ENCODE results near the gene PDGFA.

The PDGFA gene

DNA sequence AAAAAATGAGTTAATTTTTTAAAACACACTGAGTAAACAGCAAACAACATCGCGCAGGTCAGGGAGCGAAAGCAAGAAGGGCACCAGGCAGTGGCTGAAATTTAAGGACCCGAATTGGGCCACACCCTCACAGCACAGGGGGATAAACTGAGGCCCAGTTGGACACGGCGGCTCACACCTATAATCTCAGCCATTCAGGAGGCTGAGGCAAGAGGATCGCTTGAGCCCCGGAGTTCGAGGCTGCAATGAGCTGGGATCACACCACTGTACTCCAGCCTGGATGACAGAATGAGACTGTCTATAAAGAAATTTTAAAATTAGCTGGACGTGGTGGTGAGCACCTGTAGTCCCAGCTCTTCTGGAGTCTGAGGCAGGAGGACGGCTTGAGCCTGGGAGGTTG is 69.6 kb downstream of the PDGFA start:
- no peaks in the 10 kb centered on the region for H3K9me3 ChIP-seq (ENCODE audit: control insufficient read depth, insufficient read depth, low read length)
- no peaks in the 10 kb centered on the region for H3K36me3 ChIP-seq (ENCODE audit: insufficient read depth, low read length)
- H3K4me1 ChIP-seq (ENCODE audit: insufficient read depth, low read length): peaks cover 7% of the 10 kb centered on the region; the same call in 1 of the 2 replicates
- H3K9ac ChIP-seq (ENCODE audit: low read depth, low read length): no peak overlapping the region

DNA sequence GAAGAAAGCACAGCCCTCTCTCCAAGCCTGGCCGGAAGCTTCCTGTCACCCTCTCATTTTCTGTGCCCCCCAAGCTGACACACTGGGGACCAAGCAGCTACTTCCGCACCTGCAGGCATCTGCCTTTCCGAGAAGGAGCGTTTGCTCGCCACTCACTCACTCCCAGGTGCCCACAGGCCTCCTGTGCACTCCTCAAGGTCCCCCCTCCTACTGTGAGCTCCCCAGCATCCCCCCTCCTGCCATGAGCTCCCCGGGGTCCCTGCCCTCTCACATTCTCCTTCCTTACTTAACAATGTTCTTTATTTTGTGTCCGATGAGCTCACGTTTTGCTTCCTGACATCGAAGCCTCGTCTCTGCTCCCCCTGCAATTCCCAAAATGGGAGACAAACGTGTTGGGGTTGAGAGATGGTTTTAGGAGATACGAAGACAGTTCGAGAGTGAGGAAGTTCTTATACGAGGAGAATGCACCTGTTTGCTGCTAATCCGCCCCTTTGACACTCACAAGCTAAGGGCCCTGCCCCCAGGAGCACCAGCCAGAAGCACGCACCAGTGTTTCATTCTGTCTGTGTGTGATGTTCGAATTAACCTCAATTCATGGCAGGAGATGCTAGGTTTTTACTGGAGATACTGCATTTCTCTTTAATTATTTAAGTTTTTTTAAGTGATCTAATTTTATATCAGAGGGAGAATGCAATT is 70.2 kb downstream of the PDGFA start:
- H3K4me1 ChIP-seq (ENCODE audit: insufficient read depth, low read length): peaks cover 7% of the 10 kb centered on the region; the same call in 1 of the 2 replicates

DNA sequence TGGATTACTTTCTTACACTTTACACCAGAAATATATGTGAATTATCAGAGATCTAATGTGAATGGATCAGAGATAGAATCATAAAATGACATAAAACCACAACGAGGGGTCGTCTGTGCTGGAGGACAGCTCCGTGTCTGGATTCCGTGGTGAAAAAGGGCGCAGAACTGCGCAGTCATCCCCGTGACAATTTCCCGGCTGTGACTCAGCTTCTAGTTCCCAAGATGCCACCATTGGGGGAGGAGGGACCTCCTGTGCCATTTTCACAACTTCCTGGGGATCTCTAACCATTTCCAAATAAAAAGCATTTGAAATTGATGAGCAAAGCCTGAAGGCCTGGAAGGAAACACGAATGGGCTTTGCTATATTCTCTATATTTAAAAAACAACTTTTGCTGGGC is 72.1 kb downstream of the PDGFA start:
- no peaks in the 10 kb centered on the region for H3K9me3 ChIP-seq (ENCODE audit: control insufficient read depth, insufficient read depth, low read length)
- no peaks in the 10 kb centered on the region for H3K36me3 ChIP-seq (ENCODE audit: insufficient read depth, low read length)
- no peak overlapping the region for H3K9ac ChIP-seq (ENCODE audit: low read depth, low read length)
- peaks cover 7% of the 10 kb centered on the region; the same call in 1 of the 2 replicates for H3K4me1 ChIP-seq (ENCODE audit: insufficient read depth, low read length)

More for the DNA sequence above, 70.2 kb downstream of the PDGFA start:
- Histone ChIP-seq H3K9ac (ENCODE audit: low read depth, low read length) (no peak overlapping the region), H3K9me3 (ENCODE audit: control insufficient read depth, insufficient read depth, low read length) (no peaks in the 10 kb centered on the region), H3K36me3 (ENCODE audit: insufficient read depth, low read length) (no peaks in the 10 kb centered on the region)

All from ES-I3 (cell line).